GM23338 (cell line): ENCODE data around the gene DNAH10.

Experiments
- CREB1 ChIP-seq: fragments of 250-450 bp; sonication (Bioruptor Pico); IDR thresholded peaks from 2 replicates; pipeline ENCODE4 v1.5.0; 2020; ENCODE audit warnings: low read depth, mild to moderate bottlenecking, moderate library complexity
- EZH2 ChIP-seq: fragments of 200-600 bp; sonication (generic); IDR thresholded peaks from one replicate; pipeline ENCODE4 v1.8.0; 2017; ENCODE audit warnings: antibody characterized with exemption, mild to moderate bottlenecking, low read depth; ENCODE audit not compliant: unreplicated experiment
- EZH2phosphoT487 ChIP-seq: fragments of 200-600 bp; sonication (generic); IDR thresholded peaks from one replicate; pipeline ENCODE4 v1.8.1; 2018; ENCODE audit warnings: antibody characterized with exemption; ENCODE audit not compliant: unreplicated experiment
- POLR2AphosphoS5 ChIP-seq: IDR thresholded peaks from 2 replicates; pipeline ENCODE4 v1.6.1; 2016; ENCODE audit warnings: antibody characterized with exemption, low read depth
- ZNF114 ChIP-seq: fragments of 250-450 bp; sonication (Bioruptor Pico); IDR thresholded peaks from 2 replicates; pipeline ENCODE4 v1.5.0; 2020; ENCODE audit warnings: mild to moderate bottlenecking, moderate library complexity
- ZNF331 ChIP-seq: fragments of 250-450 bp; sonication (Bioruptor Pico); IDR thresholded peaks from 2 replicates; pipeline ENCODE4 v1.5.0; 2020; ENCODE audit warnings: low read depth, mild to moderate bottlenecking, moderate library complexity
- TF ChIP-seq, protein P1 (sequence below): IDR thresholded peaks from one replicate; pipeline ENCODE4 v1.6.1; 2018; ENCODE audit warnings: antibody characterized with exemption; ENCODE audit not compliant: unreplicated experiment
- TF ChIP-seq, protein P2 (sequence below), 2 experiments: fragments of 200-600 bp in 1 of 2; sonication (generic) in 1 of 2; conservative IDR thresholded peaks; 2 replicates each; pipeline versions ENCODE4 v1.5.1 to v1.6.1; 2016 to 2017; ENCODE audit warnings: antibody characterized with exemption in 2 of 2, low read depth in 2 of 2, mild to moderate bottlenecking in 2 of 2, moderate library complexity in 1 of 2
- TF ChIP-seq, protein P3 (sequence below): IDR thresholded peaks from 2 replicates; pipeline ENCODE4 v1.6.1; 2016; ENCODE audit warnings: antibody characterized with exemption

DNA sequence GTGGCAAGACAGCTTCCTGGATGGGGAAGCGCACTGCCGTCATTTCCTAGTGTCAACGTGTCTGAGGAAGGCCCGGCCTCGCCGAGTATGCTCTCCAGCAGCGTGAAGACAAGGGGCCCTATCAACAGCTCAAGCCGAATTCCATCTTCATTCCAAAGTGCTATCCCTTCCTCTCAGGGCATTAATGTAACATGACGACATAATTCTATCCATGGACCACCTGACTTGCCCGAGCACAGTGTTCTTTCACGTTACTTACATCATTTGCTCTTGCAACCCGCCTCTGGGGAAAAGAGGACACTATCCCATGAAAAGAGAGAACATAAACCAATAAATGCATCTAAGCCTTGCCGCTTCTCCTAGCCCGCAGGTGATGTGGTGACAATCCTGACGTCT lies 187.7 kb downstream of the DNAH10 start:
- TF ChIP-seq ZNF114 (CRISPR knock-in tag): no peak
- no peak for TF ChIP-seq EZH2
- TF ChIP-seq, protein P1, sequence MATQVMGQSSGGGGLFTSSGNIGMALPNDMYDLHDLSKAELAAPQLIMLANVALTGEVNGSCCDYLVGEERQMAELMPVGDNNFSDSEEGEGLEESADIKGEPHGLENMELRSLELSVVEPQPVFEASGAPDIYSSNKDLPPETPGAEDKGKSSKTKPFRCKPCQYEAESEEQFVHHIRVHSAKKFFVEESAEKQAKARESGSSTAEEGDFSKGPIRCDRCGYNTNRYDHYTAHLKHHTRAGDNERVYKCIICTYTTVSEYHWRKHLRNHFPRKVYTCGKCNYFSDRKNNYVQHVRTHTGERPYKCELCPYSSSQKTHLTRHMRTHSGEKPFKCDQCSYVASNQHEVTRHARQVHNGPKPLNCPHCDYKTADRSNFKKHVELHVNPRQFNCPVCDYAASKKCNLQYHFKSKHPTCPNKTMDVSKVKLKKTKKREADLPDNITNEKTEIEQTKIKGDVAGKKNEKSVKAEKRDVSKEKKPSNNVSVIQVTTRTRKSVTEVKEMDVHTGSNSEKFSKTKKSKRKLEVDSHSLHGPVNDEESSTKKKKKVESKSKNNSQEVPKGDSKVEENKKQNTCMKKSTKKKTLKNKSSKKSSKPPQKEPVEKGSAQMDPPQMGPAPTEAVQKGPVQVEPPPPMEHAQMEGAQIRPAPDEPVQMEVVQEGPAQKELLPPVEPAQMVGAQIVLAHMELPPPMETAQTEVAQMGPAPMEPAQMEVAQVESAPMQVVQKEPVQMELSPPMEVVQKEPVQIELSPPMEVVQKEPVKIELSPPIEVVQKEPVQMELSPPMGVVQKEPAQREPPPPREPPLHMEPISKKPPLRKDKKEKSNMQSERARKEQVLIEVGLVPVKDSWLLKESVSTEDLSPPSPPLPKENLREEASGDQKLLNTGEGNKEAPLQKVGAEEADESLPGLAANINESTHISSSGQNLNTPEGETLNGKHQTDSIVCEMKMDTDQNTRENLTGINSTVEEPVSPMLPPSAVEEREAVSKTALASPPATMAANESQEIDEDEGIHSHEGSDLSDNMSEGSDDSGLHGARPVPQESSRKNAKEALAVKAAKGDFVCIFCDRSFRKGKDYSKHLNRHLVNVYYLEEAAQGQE: no peak
- TF ChIP-seq, protein P2, sequence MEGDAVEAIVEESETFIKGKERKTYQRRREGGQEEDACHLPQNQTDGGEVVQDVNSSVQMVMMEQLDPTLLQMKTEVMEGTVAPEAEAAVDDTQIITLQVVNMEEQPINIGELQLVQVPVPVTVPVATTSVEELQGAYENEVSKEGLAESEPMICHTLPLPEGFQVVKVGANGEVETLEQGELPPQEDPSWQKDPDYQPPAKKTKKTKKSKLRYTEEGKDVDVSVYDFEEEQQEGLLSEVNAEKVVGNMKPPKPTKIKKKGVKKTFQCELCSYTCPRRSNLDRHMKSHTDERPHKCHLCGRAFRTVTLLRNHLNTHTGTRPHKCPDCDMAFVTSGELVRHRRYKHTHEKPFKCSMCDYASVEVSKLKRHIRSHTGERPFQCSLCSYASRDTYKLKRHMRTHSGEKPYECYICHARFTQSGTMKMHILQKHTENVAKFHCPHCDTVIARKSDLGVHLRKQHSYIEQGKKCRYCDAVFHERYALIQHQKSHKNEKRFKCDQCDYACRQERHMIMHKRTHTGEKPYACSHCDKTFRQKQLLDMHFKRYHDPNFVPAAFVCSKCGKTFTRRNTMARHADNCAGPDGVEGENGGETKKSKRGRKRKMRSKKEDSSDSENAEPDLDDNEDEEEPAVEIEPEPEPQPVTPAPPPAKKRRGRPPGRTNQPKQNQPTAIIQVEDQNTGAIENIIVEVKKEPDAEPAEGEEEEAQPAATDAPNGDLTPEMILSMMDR (conservative IDR thresholded peaks at IDR 0.05; ENCODE audit: low read depth in 2 of 2): no peak
- TF ChIP-seq, protein P3, sequence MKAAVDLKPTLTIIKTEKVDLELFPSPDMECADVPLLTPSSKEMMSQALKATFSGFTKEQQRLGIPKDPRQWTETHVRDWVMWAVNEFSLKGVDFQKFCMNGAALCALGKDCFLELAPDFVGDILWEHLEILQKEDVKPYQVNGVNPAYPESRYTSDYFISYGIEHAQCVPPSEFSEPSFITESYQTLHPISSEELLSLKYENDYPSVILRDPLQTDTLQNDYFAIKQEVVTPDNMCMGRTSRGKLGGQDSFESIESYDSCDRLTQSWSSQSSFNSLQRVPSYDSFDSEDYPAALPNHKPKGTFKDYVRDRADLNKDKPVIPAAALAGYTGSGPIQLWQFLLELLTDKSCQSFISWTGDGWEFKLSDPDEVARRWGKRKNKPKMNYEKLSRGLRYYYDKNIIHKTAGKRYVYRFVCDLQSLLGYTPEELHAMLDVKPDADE: no peak
- no peak for TF ChIP-seq EZH2phosphoT487
- no peak for TF ChIP-seq CREB1
- TF ChIP-seq ZNF331: no peak
- TF ChIP-seq POLR2AphosphoS5: no peak
